CD14-positive monocyte (primary cell): ENCODE measurements around the gene KSR1. TPM values are rescaled to one million over a fixed set of nuclear protein-coding genes. Genes with fewer than 3 reads are reported as not detected.
"Not testable (repeated sequence)": the region's sequence is repeated elsewhere in the genome, so short reads cannot be mapped to it uniquely, and the experiment has no call there.

Source experiments
- DNase-seq, 3 donors: peaks; one replicate each; pipeline ENCODE4 v3.0.0-alpha.2; 2011 to 2022
- H2AFZ ChIP-seq: 2 replicates; pipeline ENCODE4 v1.6.0; 2012; ENCODE audit warnings: mild to moderate bottlenecking, low read depth, low read length, inconsistent platforms; ENCODE audit not compliant: insufficient read depth, poor library complexity, severe bottlenecking
- H3K27ac ChIP-seq, 2 donors: 1 replicate in 1 of 2; 2 replicates in 1 of 2; pipeline ENCODE4 v1.5.1; 2012 to 2013; ENCODE audit warnings: low read length in 2 of 2, control low read depth in 1 of 2, inconsistent platforms in 1 of 2, low read depth in 1 of 2, mild to moderate bottlenecking in 1 of 2
- H3K27me3 ChIP-seq, 2 donors: one replicate each; pipeline versions ENCODE4 v1.6.0 to v1.6.1; 2011 to 2013; ENCODE audit warnings: low read length in 2 of 2; ENCODE audit not compliant: control insufficient read depth in 2 of 2, insufficient read depth in 2 of 2
- H3K36me3 ChIP-seq, 2 donors: replicated peaks in 1 of 2; 1 replicate in 1 of 2; 2 replicates in 1 of 2; pipeline versions ENCODE4 v1.5.1 to v1.6.1; 2012 to 2013; ENCODE audit warnings: low read length in 2 of 2, control low read depth in 1 of 2, inconsistent platforms in 1 of 2, mild to moderate bottlenecking in 1 of 2; ENCODE audit not compliant: insufficient read depth in 2 of 2, control insufficient read depth in 1 of 2
- H3K4me1 ChIP-seq, 2 donors: 1 replicate in 1 of 2; 2 replicates in 1 of 2; pipeline versions ENCODE4 v1.5.1 to v1.6.1; 2012 to 2013; ENCODE audit warnings: low read length in 2 of 2, control low read depth in 1 of 2, inconsistent platforms in 1 of 2, mild to moderate bottlenecking in 1 of 2, moderate library complexity in 1 of 2; ENCODE audit not compliant: insufficient read depth in 2 of 2, control insufficient read depth in 1 of 2
- H3K4me2 ChIP-seq: replicated peaks from 2 replicates; pipeline ENCODE3; 2012; ENCODE audit warnings: low read length, moderate library complexity, mild to moderate bottlenecking; ENCODE audit not compliant: poor library complexity, severe bottlenecking; ENCODE audit errors: extremely low read depth
- H3K4me3 ChIP-seq, 3 experiments: fragments of 200-600 bp in 1 of 3; sonication (generic) in 1 of 3; replicated peaks in 1 of 3; 1 replicate in 2 of 3; 2 replicates in 1 of 3; pipeline ENCODE4 v1.5.1; 2011 to 2013; ENCODE audit warnings: low read length in 3 of 3, mild to moderate bottlenecking in 3 of 3, control low read depth in 2 of 3, low read depth in 2 of 3, inconsistent platforms in 1 of 3, moderate library complexity in 1 of 3
- H3K79me2 ChIP-seq: 2 replicates; pipeline ENCODE4 v1.6.0; 2012; ENCODE audit warnings: mild to moderate bottlenecking, control low read depth, inconsistent platforms, low read length, moderate library complexity; ENCODE audit not compliant: insufficient read depth
- H3K9ac ChIP-seq: 2 replicates; pipeline ENCODE4 v1.6.0; 2017; ENCODE audit warnings: low read length, mild to moderate bottlenecking; ENCODE audit not compliant: insufficient read depth, poor library complexity, severe bottlenecking
- H3K9me3 ChIP-seq, 2 donors: replicated peaks in 1 of 2; 1 replicate in 1 of 2; 2 replicates in 1 of 2; pipeline versions ENCODE4 v1.5.1 to v1.6.1; 2012 to 2013; ENCODE audit warnings: low read length in 2 of 2, control low read depth in 1 of 2; ENCODE audit not compliant: control insufficient read depth in 1 of 2, insufficient read depth in 1 of 2
- H4K20me1 ChIP-seq: 2 replicates; pipeline ENCODE4 v1.6.0; 2012; ENCODE audit warnings: mild to moderate bottlenecking, low read length, control low read depth, moderate library complexity; ENCODE audit not compliant: insufficient read depth
- H3K27ac Mint-ChIP-seq, 7 donors: one replicate each; pipeline ENCODE4 v1.8.0; 2020; ENCODE audit warnings: mild to moderate bottlenecking in 7 of 7, mixed read lengths in 7 of 7, moderate library complexity in 6 of 7, inconsistent platforms in 2 of 7
- H3K27me3 Mint-ChIP-seq, 3 donors: one replicate each; pipeline ENCODE4 v1.8.0; 2021 to 2022; ENCODE audit warnings: low read depth in 3 of 3, mild to moderate bottlenecking in 3 of 3, mixed read lengths in 3 of 3, moderate library complexity in 3 of 3, inconsistent platforms in 1 of 3
- H3K36me3 Mint-ChIP-seq, 2 donors: one replicate each; pipeline ENCODE4 v1.8.0; 2020; ENCODE audit warnings: mixed read lengths in 2 of 2, inconsistent platforms in 1 of 2, mild to moderate bottlenecking in 1 of 2
- H3K4me1 Mint-ChIP-seq: one replicate; pipeline ENCODE4 v1.8.0; 2020; ENCODE audit warnings: mild to moderate bottlenecking, mixed read lengths
- H3K4me3 Mint-ChIP-seq, 2 donors: one replicate each; pipeline ENCODE4 v1.8.0; 2020; ENCODE audit warnings: mild to moderate bottlenecking in 2 of 2, mixed read lengths in 2 of 2, moderate library complexity in 1 of 2
- H3K9me3 Mint-ChIP-seq, 7 donors: one replicate each; pipeline ENCODE4 v1.8.0; 2020 to 2022; ENCODE audit warnings: mixed read lengths in 7 of 7, mild to moderate bottlenecking in 6 of 7, moderate library complexity in 6 of 7, inconsistent platforms in 2 of 7
- CTCF ChIP-seq: fragments of 200-600 bp; IDR thresholded peaks from one replicate; pipeline ENCODE4 v1.8.0; 2022; ENCODE audit warnings: antibody characterized with exemption, mild to moderate bottlenecking
- WGBS: methylation state at CpG from one replicate; pipeline ENCODE4 v1.1.5; 2013; ENCODE audit warnings: missing lambda C conversion rate; ENCODE audit not compliant: insufficient coverage; 5-methylcytosine and 5-hydroxymethylcytosine counted together
- intact Hi-C, 2 donors: fragments of 100-400 bp; cut with micrococcal nuclease; formaldehyde crosslinking; loops; one replicate each; pipeline versions ENCODE4 v1.15.0 to v1.15.1; 2023
- polyA plus RNA-seq, 3 donors: library from polyadenylated mRNA; depleted of rRNA in 1 of 3; unstranded in 2 of 3; stranded (reverse) in 1 of 3; fragments of 300-500 nt in 2 of 3; fragments of >200 nt in 1 of 3; fragmentation: Illumina TruSeq in 2 of 3; gene quantifications; 1 replicate in 2 of 3; 2 replicates in 1 of 3; pipeline ENCODE4 v1.2.3, GENCODE V29; 2012 to 2021

Gene KSR1
- polyA plus RNA-seq, 3 donors: 1.2 to 111 (median 4.2) TPM

DNA sequence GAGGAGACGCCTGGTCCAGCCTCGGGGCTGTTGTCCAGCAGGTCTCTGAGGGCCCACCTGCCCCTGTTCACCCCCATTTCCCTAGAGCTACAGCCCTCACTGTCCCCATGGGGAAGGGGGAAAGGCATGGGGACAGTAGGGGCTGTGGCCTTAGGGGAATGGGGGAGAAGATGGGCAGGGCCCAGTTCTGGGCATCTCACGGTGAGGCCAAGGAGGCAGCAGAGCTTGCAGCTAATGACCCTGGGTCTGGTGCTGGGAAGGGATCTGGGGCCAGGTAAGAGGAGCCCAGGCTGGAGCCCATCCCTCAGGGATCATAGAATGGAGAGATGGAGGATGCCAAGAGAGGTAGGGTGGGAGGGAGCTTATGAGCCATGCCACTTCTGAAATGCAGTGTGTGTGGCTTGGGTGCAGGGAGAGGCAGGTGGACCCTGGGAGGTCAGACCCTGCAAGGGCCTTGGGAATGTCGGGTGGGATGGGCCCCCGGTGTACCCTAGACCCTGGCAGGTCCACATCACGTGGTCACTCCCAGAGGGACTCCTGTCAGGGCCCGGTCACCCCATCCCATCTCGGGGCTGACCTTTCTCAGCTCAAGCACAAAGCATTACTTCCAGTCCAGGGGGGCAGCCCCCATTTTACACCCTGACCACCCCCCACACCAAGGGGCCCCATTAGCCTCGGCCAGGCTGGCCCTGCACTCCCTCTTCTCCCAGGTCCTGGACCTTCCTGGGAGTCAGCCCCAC is 35.9 kb upstream of the KSR1 start:
- Histone ChIP-seq H2AFZ (no peak overlapping the region), H3K4me3 (no peak overlapping the region), H3K79me2 (no peaks in the 10 kb centered on the region), H3K9ac (no peak overlapping the region), H4K20me1 (no peaks in the 10 kb centered on the region), H3K9me3 (no peaks in the 10 kb centered on the region), H3K4me1 (peaks cover 5 to 14% of the 10 kb centered on the region in 2 donors), H3K27ac (no peak overlapping the region), H3K27me3 (no peaks in the 10 kb centered on the region), H3K36me3 (no peaks in the 10 kb centered on the region), H3K4me2 (no peak overlapping the region)
- no peak overlapping the region for H3K4me3 Mint-ChIP-seq
- 95% methylated on average over 7 of the region's 9 CpGs for WGBS
- peaks cover 0 to 3% (median 0%) of the 10 kb centered on the region in 7 donors for H3K9me3 Mint-ChIP-seq
- H3K36me3 Mint-ChIP-seq: no peaks in the 10 kb centered on the region
- intact Hi-C loops: no loop called here
- H3K27ac Mint-ChIP-seq: peak overlapping the region in 1 of 7 donors; percentile 45
- TF ChIP-seq CTCF: no peak
- no peak for DNase-seq
- no peaks in the 10 kb centered on the region for H3K27me3 Mint-ChIP-seq
- peaks cover 3% of the 10 kb centered on the region for H3K4me1 Mint-ChIP-seq

GRCh38 chr17:27421111-27421510 is 35.1 kb upstream of the KSR1 start:
- 93% methylated on average over 10 of the region's 10 CpGs for WGBS
- peaks cover 3% of the 10 kb centered on the region for H3K4me1 Mint-ChIP-seq
- H3K4me1 ChIP-seq: peaks cover 3 to 6% of the 10 kb centered on the region in 2 donors

GRCh38 chr17:27421626-27422025 is 34.6 kb upstream of the KSR1 start:
- H3K4me3 ChIP-seq, H3K4me1 ChIP-seq, H2AFZ ChIP-seq, H3K36me3 ChIP-seq, H3K9me3 ChIP-seq, H3K27ac ChIP-seq, H4K20me1 ChIP-seq, H3K79me2 ChIP-seq, H3K4me1 Mint-ChIP-seq, H3K27ac Mint-ChIP-seq, H3K4me3 Mint-ChIP-seq, intact Hi-C loops, H3K27me3 Mint-ChIP-seq, H3K4me2 ChIP-seq, DNase-seq, H3K9ac ChIP-seq, H3K36me3 Mint-ChIP-seq, H3K9me3 Mint-ChIP-seq, H3K27me3 ChIP-seq: not testable (repeated sequence)
- 89% methylated on average over 5 of the region's 6 CpGs for WGBS

More at GRCh38 chr17:27421111-27421510, 35.1 kb upstream of the KSR1 start:
- DNase-seq: no peak
- Mint-ChIP-seq H3K27ac (no peak overlapping the region), H3K27me3 (no peaks in the 10 kb centered on the region), H3K4me3 (no peak overlapping the region), H3K36me3 (no peaks in the 10 kb centered on the region), H3K9me3 (peaks cover 0 to under 1% (median 0%) of the 10 kb centered on the region in 7 donors)
- no peak overlapping the region for H3K4me2 ChIP-seq
- H4K20me1 ChIP-seq: no peaks in the 10 kb centered on the region
- intact Hi-C loops: no loop called here
- no peak overlapping the region for H3K27ac ChIP-seq
- no peak overlapping the region for H2AFZ ChIP-seq
- H3K9me3 ChIP-seq: no peaks in the 10 kb centered on the region
- H3K27me3 ChIP-seq: no peaks in the 10 kb centered on the region
- no peaks in the 10 kb centered on the region for H3K36me3 ChIP-seq
- no peak for TF ChIP-seq CTCF
- H3K79me2 ChIP-seq: no peaks in the 10 kb centered on the region
- H3K4me3 ChIP-seq: no peak overlapping the region
- H3K9ac ChIP-seq: no peak overlapping the region
